GM23338 (cell line): ENCODE results near the gene EIF2D. TPM values are rescaled to one million over a fixed set of nuclear protein-coding genes. Genes with fewer than 3 reads are reported as not detected.
A peak's percentile ranks its signal among the peaks of the same experiment; 100 is the strongest.

Experiments used
- ATAC-seq: fragments of 200-7000 bp; cut with Tn5 transposase; 3 replicates; pipeline ENCODE4 v1.9.1; 2020
- DNase-seq: peaks from one replicate; pipeline ENCODE4 v3.0.0-alpha.2; 2015; ENCODE audit warnings: low spot score
- H2AFZ ChIP-seq: fragments of 200-600 bp; sonication (generic); 2 replicates; pipeline ENCODE4 v1.8.0; 2016; ENCODE audit warnings: antibody characterized with exemption, mild to moderate bottlenecking, moderate library complexity
- H3F3A ChIP-seq: fragments of 200-600 bp; sonication (generic); replicated peaks from 2 replicates; pipeline ENCODE4 v1.8.0; 2017; ENCODE audit warnings: antibody characterized with exemption, mixed run types, low read depth
- H3K27ac ChIP-seq: fragments of 200-600 bp; sonication (generic); 2 replicates; pipeline ENCODE4 v1.6.1; 2016; ENCODE audit warnings: low read depth
- H3K27me3 ChIP-seq: fragments of 200-600 bp; sonication (generic); 2 replicates; pipeline ENCODE4 v1.8.0; 2016; ENCODE audit warnings: mild to moderate bottlenecking, mixed run types, moderate library complexity; ENCODE audit not compliant: insufficient read depth
- H3K36me3 ChIP-seq: fragments of 200-600 bp; sonication (generic); 2 replicates; pipeline ENCODE4 v1.8.0; 2016; ENCODE audit warnings: mild to moderate bottlenecking; ENCODE audit not compliant: insufficient read depth
- H3K4me1 ChIP-seq: fragments of 200-600 bp; sonication (generic); 2 replicates; pipeline ENCODE4 v1.8.0; 2016; ENCODE audit warnings: mild to moderate bottlenecking, moderate library complexity; ENCODE audit not compliant: insufficient read depth
- H3K4me2 ChIP-seq: fragments of 200-600 bp; sonication (generic); 2 replicates; pipeline ENCODE4 v1.7.1; 2017; ENCODE audit warnings: mixed run types
- H3K4me3 ChIP-seq: fragments of 200-600 bp; sonication (generic); 2 replicates; pipeline ENCODE4 v1.6.1; 2016; ENCODE audit warnings: mixed run types
- H3K79me2 ChIP-seq: fragments of 200-600 bp; sonication (generic); replicated peaks from 2 replicates; pipeline ENCODE4 v1.8.0; 2017; ENCODE audit warnings: mild to moderate bottlenecking; ENCODE audit not compliant: insufficient read depth
- H3K9me2 ChIP-seq: fragments of 200-600 bp; sonication (generic); 2 replicates; pipeline ENCODE4 v1.8.0; 2017; ENCODE audit not compliant: insufficient read depth
- H4K20me1 ChIP-seq: fragments of 200-600 bp; sonication (generic); replicated peaks from 2 replicates; pipeline ENCODE4 v1.8.0; 2017; ENCODE audit warnings: mild to moderate bottlenecking; ENCODE audit not compliant: insufficient read depth
- H3K27ac Mint-ChIP-seq: 2 replicates; pipeline ENCODE4 v1.8.0; 2020; ENCODE audit warnings: inconsistent platforms, mild to moderate bottlenecking, moderate library complexity, mixed read lengths
- H3K27me3 Mint-ChIP-seq: 3 replicates; pipeline ENCODE4 v1.8.0; 2022; ENCODE audit warnings: low read depth, mild to moderate bottlenecking, moderate library complexity, mixed read lengths, inconsistent platforms; ENCODE audit not compliant: insufficient read depth, poor library complexity
- H3K36me3 Mint-ChIP-seq: 3 replicates; pipeline ENCODE4 v1.8.0; 2021; ENCODE audit warnings: low read depth, mild to moderate bottlenecking, inconsistent platforms, moderate library complexity, mixed read lengths
- H3K4me1 Mint-ChIP-seq: 3 replicates; pipeline ENCODE4 v1.8.0; 2020; ENCODE audit warnings: mild to moderate bottlenecking, inconsistent platforms, mixed read lengths
- H3K4me3 Mint-ChIP-seq: 3 replicates; pipeline ENCODE4 v1.8.0; 2021; ENCODE audit warnings: moderate library complexity, mild to moderate bottlenecking, inconsistent platforms, mixed read lengths
- H3K9me3 Mint-ChIP-seq: 3 replicates; pipeline ENCODE4 v1.8.0; 2020; ENCODE audit warnings: moderate library complexity, mild to moderate bottlenecking, inconsistent platforms, mixed read lengths
- CREB1 ChIP-seq: fragments of 250-450 bp; sonication (Bioruptor Pico); IDR thresholded peaks from 2 replicates; pipeline ENCODE4 v1.5.0; 2020; ENCODE audit warnings: low read depth, mild to moderate bottlenecking, moderate library complexity
- CTCF ChIP-seq, 2 experiments: fragments of 200-600 bp in 1 of 2; sonication (generic) in 1 of 2; conservative IDR thresholded peaks; 2 replicates each; pipeline versions ENCODE4 v1.5.1 to v1.6.1; 2016 to 2017; ENCODE audit warnings: antibody characterized with exemption in 2 of 2, low read depth in 2 of 2, mild to moderate bottlenecking in 2 of 2, moderate library complexity in 1 of 2
- ETS1 ChIP-seq: IDR thresholded peaks from 2 replicates; pipeline ENCODE4 v1.6.1; 2016; ENCODE audit warnings: antibody characterized with exemption
- EZH2 ChIP-seq: fragments of 200-600 bp; sonication (generic); IDR thresholded peaks from one replicate; pipeline ENCODE4 v1.8.0; 2017; ENCODE audit warnings: antibody characterized with exemption, mild to moderate bottlenecking, low read depth; ENCODE audit not compliant: unreplicated experiment
- EZH2phosphoT487 ChIP-seq: fragments of 200-600 bp; sonication (generic); IDR thresholded peaks from one replicate; pipeline ENCODE4 v1.8.1; 2018; ENCODE audit warnings: antibody characterized with exemption; ENCODE audit not compliant: unreplicated experiment
- JUNB ChIP-seq: IDR thresholded peaks from one replicate; pipeline ENCODE4 v1.6.1; 2016; ENCODE audit warnings: antibody characterized with exemption; ENCODE audit not compliant: unreplicated experiment
- NANOG ChIP-seq: IDR thresholded peaks from 2 replicates; pipeline ENCODE4 v1.6.1; 2016; ENCODE audit warnings: antibody characterized with exemption, borderline replicate concordance
- POLR2AphosphoS5 ChIP-seq: IDR thresholded peaks from 2 replicates; pipeline ENCODE4 v1.6.1; 2016; ENCODE audit warnings: antibody characterized with exemption, low read depth
- REST ChIP-seq: IDR thresholded peaks from one replicate; pipeline ENCODE4 v1.6.1; 2018; ENCODE audit warnings: antibody characterized with exemption; ENCODE audit not compliant: unreplicated experiment
- STAT1 ChIP-seq: IDR thresholded peaks from one replicate; pipeline ENCODE4 v1.6.1; 2016; ENCODE audit warnings: antibody characterized with exemption; ENCODE audit not compliant: unreplicated experiment
- ZNF114 ChIP-seq: fragments of 250-450 bp; sonication (Bioruptor Pico); IDR thresholded peaks from 2 replicates; pipeline ENCODE4 v1.5.0; 2020; ENCODE audit warnings: mild to moderate bottlenecking, moderate library complexity
- polyA plus RNA-seq: library from polyadenylated mRNA; unstranded; fragments of >200 nt; fragmentation: Nextera tagmentation; extraction: Ambion mirVana; gene quantifications from 2 replicates; pipeline ENCODE4 v1.2.1, GENCODE V29; 2016
- total RNA-seq: library from RNA; depleted of rRNA; stranded (reverse); fragments of >200 nt; shearing (Covaris generic); gene quantifications from 2 replicates; pipeline ENCODE4 v1.2.3, GENCODE V29; 2014

The EIF2D gene
- total and polyA plus RNA-seq, 2 experiments from 2014 or later, result 25.1 to 34.8 TPM

- DNase-seq (no peak), ATAC-seq (no peak)
- no peak overlapping the region for H3K27ac Mint-ChIP-seq
- H3K36me3 Mint-ChIP-seq, result no peaks in the 10 kb centered on the region; the same call in 2 of the 3 replicates
- H3K4me3 Mint-ChIP-seq, result no peak overlapping the region
- Histone ChIP-seq H4K20me1 (no peaks in the 10 kb centered on the region), H3K9me2 (0 out of 2 replicates have a peak, but pooled peaks cover 4% of the 10 kb centered on the region), H3K4me3 (no peak overlapping the region), H3K4me1 (0 out of 2 replicates have a peak, but pooled peaks cover 6% of the 10 kb centered on the region), H3K27ac (no peak overlapping the region), H3F3A (no peaks in the 10 kb centered on the region), H2AFZ (no peak overlapping the region), H3K79me2 (no peaks in the 10 kb centered on the region), H3K4me2 (0 out of 2 replicates have a peak overlapping the region, but pooled peaks have one; percentile 38), H3K27me3 (no peaks in the 10 kb centered on the region), H3K36me3 (no peaks in the 10 kb centered on the region)
- peaks cover 20% of the 10 kb centered on the region for H3K4me1 Mint-ChIP-seq
- no peaks in the 10 kb centered on the region for H3K9me3 Mint-ChIP-seq
- no peak for TF ChIP-seq EZH2
- TF ChIP-seq ETS1, result no peak
- no peak for TF ChIP-seq STAT1
- TF ChIP-seq NANOG, result no peak
- no peak for TF ChIP-seq CREB1 (CRISPR knock-in tag)
- no peak for TF ChIP-seq JUNB
- H3K27me3 Mint-ChIP-seq, result peaks cover 6% of the 10 kb centered on the region
Observed at GRCh38 chr1:206569556-206569955, 42.7 kb downstream of the EIF2D start.

- TF ChIP-seq EZH2phosphoT487 (no peak), ZNF114 (CRISPR knock-in tag) (no peak), JUNB (no peak), POLR2AphosphoS5 (no peak)
- 0 out of 2 replicates have a peak, but pooled peaks cover 4% of the 10 kb centered on the region for H3K9me2 ChIP-seq
- peak overlapping the region; percentile 38; the same call in 1 of the 2 replicates for H3K4me2 ChIP-seq
- no peaks in the 10 kb centered on the region for H3K36me3 ChIP-seq
- Mint-ChIP-seq H3K27ac (no peak overlapping the region), H3K27me3 (peaks cover 6% of the 10 kb centered on the region), H3K4me1 (peaks cover 16% of the 10 kb centered on the region), H3K4me3 (no peak overlapping the region), H3K36me3 (no peaks in the 10 kb centered on the region; the same call in 2 of the 3 replicates), H3K9me3 (no peaks in the 10 kb centered on the region)
- no peaks in the 10 kb centered on the region for H3K79me2 ChIP-seq
- ATAC-seq (no peak), DNase-seq (no peak)
- no peak overlapping the region for H3K4me3 ChIP-seq
- H2AFZ ChIP-seq, result no peak overlapping the region
- no peaks in the 10 kb centered on the region for H3F3A ChIP-seq
- no peak overlapping the region for H3K27ac ChIP-seq
- no peaks in the 10 kb centered on the region for H3K27me3 ChIP-seq
- 0 out of 2 replicates have a peak, but pooled peaks cover 6% of the 10 kb centered on the region for H3K4me1 ChIP-seq
- no peaks in the 10 kb centered on the region for H4K20me1 ChIP-seq
Observed at GRCh38 chr1:206568779-206569352, 43.4 kb downstream of the EIF2D start.

- Mint-ChIP-seq H3K9me3 (no peaks in the 10 kb centered on the region), H3K36me3 (no peaks in the 10 kb centered on the region; the same call in 2 of the 3 replicates), H3K27ac (no peak overlapping the region), H3K4me3 (no peak overlapping the region), H3K4me1 (peaks cover 17% of the 10 kb centered on the region), H3K27me3 (peaks cover 6% of the 10 kb centered on the region)
- H3K36me3 ChIP-seq, result no peaks in the 10 kb centered on the region
- H3K4me2 ChIP-seq, result no peak overlapping the region
- no peak overlapping the region for H3K4me3 ChIP-seq
- no peaks in the 10 kb centered on the region for H3K27me3 ChIP-seq
- ATAC-seq, result no peak
- no peaks in the 10 kb centered on the region for H3K79me2 ChIP-seq
- no peaks in the 10 kb centered on the region for H4K20me1 ChIP-seq
- H3F3A ChIP-seq, result no peaks in the 10 kb centered on the region
- 0 out of 2 replicates have a peak, but pooled peaks cover 6% of the 10 kb centered on the region for H3K4me1 ChIP-seq
- 0 out of 2 replicates have a peak, but pooled peaks cover 4% of the 10 kb centered on the region for H3K9me2 ChIP-seq
- no peak for DNase-seq
- no peak overlapping the region for H3K27ac ChIP-seq
- no peak overlapping the region for H2AFZ ChIP-seq
- no peak for TF ChIP-seq CTCF (conservative IDR thresholded peaks at IDR 0.05; ENCODE audit: low read depth in 2 of 2)
- no peak for TF ChIP-seq REST
- no peak for TF ChIP-seq STAT1
- no peak for TF ChIP-seq ZNF114 (CRISPR knock-in tag)
- TF ChIP-seq POLR2AphosphoS5, result no peak
- TF ChIP-seq EZH2, result no peak
- no peak for TF ChIP-seq NANOG
Observed at GRCh38 chr1:206568256-206568655, 44.0 kb downstream of the EIF2D start.
